HG02571 (cell line): ENCODE data around the gene TIGAR.
A peak's percentile ranks its signal among the peaks of the same experiment; 100 is the strongest.

Source experiments
- ATAC-seq: cut with Tn5 transposase; IDR thresholded peaks from one replicate; pipeline ENCODE4 v1.9.1; 2021; ENCODE audit warnings: mild to moderate bottlenecking, moderate library complexity; ENCODE audit not compliant: unreplicated experiment

The TIGAR gene

GRCh38 chr12:4302881-4303280 is 18.1 kb upstream of the TIGAR start:
- no peak for ATAC-seq

- no peak for ATAC-seq
These were observed 17.3 kb upstream of the TIGAR start for GRCh38 chr12:4303750-4304149.

GRCh38 chr12:4307593-4308333 is 13.2 kb upstream of the TIGAR start:
- ATAC-seq = no peak

- no peak for ATAC-seq
These were observed 12.6 kb upstream of the TIGAR start for GRCh38 chr12:4308334-4308950.

GRCh38 chr12:4311776-4312175 is 9.2 kb upstream of the TIGAR start:
- no peak for ATAC-seq

GRCh38 chr12:4312251-4312650 is 8.8 kb upstream of the TIGAR start:
- ATAC-seq = no peak

GRCh38 chr12:4320497-4320852 is 538 bp upstream of the TIGAR start:
- peak; percentile 29 for ATAC-seq

- no peak for ATAC-seq
These were observed 1.7 kb downstream of the TIGAR start for GRCh38 chr12:4322726-4323125.

GRCh38 chr12:4323396-4323795 is 2.4 kb downstream of the TIGAR start:
- ATAC-seq = no peak

GRCh38 chr12:4324366-4324765 is 3.4 kb downstream of the TIGAR start:
- ATAC-seq = no peak

GRCh38 chr12:4325966-4326365 is 5.0 kb downstream of the TIGAR start:
- ATAC-seq = no peak

- no peak for ATAC-seq
These were observed 6.3 kb downstream of the TIGAR start for GRCh38 chr12:4327293-4327692.

GRCh38 chr12:4330203-4330602 is 9.2 kb downstream of the TIGAR start:
- no peak for ATAC-seq

GRCh38 chr12:4331221-4331620 is 10.2 kb downstream of the TIGAR start:
- no peak for ATAC-seq

- ATAC-seq = no peak
These were observed 10.8 kb downstream of the TIGAR start for GRCh38 chr12:4331842-4332241.

- no peak for ATAC-seq
These were observed 25.9 kb downstream of the TIGAR start for GRCh38 chr12:4346931-4347330.

GRCh38 chr12:4353785-4354208 is 32.8 kb downstream of the TIGAR start:
- ATAC-seq = no peak

GRCh38 chr12:4355156-4356040 is 34.4 kb downstream of the TIGAR start:
- no peak for ATAC-seq

- no peak for ATAC-seq
These were observed 35.0 kb downstream of the TIGAR start for GRCh38 chr12:4356041-4356327.

GRCh38 chr12:4366090-4366489 is 45.1 kb downstream of the TIGAR start:
- no peak for ATAC-seq

- no peak for ATAC-seq
These were observed 48.5 kb downstream of the TIGAR start for GRCh38 chr12:4369548-4369947.

- no peak for ATAC-seq
These were observed 49.3 kb downstream of the TIGAR start for GRCh38 chr12:4370265-4370664.
